ENCODE results near the gene ZFP64.

ZFP64 gene

DNA sequence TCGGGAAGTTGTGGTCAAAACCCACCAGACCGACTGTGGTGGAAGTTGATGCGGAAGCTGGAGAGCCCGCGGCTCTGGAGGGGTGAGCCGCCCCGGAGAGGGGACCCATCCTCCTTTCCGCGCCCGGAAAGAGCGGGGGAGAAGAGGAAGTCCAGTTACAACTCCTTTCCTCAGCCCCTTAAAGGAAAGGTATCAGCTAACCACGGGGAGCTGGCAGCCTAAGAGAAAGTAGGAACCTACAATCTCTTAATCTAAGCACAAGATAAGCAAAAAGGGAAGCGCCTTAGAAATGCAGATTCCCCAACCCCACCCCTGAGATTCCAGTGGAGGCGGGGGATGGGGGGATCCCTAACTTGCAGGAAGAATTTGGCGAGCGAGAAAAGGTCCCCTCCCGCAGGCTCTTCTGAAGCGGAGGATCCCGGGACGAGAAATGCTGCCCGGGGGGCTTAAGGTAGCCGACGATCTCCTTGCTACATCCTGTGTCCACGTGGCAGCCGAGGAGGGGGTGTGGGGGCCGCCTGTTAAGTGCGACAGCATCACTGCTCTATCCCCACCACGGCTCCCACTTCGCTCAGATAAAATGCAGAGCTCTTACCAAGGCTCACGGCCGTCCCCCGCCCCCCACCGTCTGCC is 87.5 kb downstream of the ZFP64 start:
- DNase-seq: no peak

DNA sequence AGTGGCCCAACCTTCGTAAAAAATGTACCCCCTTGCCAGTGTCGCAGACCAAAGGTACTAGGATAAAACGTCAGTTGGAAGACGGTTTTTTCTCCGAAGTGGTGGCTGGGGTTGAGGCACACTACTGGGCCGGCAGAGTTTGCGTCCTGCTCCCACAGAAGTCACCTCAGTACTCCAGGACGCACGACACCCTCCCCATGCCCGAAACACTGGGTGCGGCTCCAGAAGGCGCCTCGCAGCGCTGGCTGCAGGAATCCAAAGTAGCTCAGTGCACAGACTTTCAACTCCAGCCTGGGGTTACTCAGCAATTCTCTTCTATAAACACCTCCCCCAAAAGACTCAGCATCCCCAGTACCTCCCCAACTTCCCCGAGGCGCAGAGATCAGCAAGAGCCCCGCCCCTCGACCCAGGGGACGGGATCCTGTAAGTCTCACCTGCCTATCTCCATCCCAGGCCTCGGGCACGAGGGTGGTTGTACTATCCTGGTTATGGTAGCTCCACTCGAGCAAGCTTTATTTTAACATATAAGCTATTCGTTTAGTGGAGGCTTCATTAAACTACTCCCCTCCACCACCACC is 88.2 kb downstream of the ZFP64 start:
- DNase-seq: no peak

- no peak for DNase-seq
Observed at GRCh38 chr20:52102559-52102958, 89.0 kb downstream of the ZFP64 start.

- no peak for DNase-seq
Observed at GRCh38 chr20:52102126-52102525, 89.5 kb downstream of the ZFP64 start.

All from NCI-H187 treated with DMSO at 0.1 percent for 48 hours (cell line).